ENCODE data around the gene ITPK1.

ITPK1 gene

DNA sequence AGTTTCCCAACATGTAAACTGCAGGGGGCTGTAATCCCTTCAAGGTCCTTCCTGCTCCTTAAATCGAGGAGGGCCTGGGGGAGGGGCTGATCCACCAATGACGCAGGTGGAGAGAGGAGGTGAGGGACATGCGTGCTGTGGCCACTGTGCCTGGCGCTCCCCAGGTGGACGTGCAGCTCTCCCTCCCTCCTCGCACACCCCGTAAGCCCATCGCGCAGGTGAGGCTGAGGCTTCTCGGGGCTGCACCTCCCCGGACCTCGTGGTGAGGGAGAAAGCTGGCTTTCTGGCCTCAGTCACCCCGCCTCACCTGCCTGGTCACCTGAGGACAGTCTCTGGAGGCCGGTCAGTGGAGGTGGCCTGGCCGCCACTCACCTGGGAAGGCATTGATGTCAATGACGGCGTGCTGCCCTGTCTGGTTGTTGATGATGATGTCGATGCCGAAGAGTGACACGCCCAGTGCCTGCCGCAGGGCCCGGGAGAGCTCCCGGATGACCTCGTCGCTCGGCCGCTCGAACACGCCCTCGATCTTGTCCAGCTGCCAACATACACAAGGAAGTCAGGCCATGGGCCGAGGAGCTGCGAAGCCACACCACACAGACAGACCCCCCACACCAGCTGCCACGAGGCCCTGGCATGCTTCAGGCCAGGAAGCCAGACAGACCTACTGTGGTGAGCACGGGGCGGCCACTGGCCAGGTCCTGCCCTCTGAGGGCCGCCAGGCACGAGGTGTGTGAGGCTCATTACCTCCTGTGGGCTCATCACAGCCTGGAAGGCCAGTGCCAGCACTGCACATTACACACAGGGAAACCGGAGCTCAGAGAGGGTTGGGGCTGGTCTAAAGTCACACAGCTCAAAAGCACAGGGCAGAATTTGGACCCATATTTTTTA lies 169.5 kb downstream of the ITPK1 start:
- no peak for DNase-seq

DNA sequence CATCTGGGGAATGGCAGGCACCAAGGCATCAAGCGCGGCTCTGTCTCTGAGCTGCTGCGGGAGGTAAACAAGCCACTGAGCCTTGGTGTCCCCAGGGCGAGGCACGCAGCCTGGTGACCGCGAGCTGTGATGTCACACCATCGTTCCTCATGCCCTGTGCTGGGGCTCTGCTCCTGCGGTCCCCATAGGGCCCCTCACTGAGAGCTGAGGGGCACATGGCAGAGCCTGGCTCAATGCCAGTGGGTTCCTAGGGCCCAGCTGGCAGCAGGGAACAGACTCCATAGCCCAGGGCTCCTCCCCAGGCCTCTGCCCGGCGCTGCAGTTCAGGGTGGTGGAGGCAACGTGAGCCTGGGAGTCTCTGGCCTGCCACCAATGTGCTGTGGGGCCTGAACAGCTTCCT lies 170.2 kb downstream of the ITPK1 start:
- no peak for DNase-seq

DNA sequence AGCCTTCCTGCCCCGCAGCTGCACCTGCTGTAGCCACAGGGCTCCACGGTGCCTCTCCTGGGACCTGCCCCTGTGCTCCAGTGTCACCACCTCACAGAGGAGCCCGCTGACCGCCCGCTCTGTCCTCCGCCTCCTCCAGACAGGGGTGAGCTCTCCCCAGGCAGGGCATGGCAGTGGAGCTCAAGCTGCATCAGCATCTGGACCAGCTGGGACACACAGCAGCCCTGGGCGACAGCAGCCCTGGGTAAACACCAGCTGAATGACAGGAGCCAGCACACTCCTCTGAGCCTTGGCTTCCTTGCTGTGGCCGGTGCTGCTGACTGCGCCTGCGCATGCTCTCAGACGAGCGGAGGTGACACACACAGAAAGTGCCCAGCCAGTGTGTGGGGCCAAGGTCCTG lies 170.7 kb downstream of the ITPK1 start:
- no peak for DNase-seq

DNA sequence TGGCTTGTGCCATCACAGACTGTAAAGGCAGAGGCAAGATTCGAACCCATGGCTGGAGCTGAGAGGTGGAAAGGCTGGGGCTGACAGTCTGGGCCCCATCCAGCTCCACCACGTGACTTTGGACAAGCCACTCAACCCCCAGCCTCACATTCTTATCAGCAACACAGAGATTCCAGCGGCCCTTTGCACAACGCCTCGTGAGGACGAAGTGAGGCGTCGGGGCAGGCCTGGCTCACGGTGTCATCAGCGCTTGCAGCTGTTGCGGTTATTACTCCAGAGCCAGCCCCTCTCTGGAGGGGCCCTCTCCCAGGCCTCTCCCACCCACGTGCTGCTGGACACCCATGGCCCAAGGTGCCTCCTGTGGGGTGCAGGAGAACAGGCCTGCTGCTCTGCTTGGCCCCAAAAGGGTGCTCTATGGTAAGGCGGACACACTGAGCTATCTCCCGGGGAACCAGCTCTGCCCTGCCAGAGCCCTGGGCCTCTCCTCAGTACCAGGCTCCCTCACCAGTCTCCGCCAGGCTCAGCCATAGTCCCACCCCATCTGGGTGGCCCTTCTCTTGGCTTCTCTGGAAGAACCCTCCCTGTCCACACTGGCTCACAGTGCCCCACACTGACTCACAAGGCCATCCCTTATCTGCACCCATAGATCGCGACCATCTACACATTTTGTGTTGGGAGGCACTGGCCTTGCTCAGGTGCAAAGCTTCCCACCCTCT lies 171.7 kb downstream of the ITPK1 start:
- DNase-seq, result no peak

DNA sequence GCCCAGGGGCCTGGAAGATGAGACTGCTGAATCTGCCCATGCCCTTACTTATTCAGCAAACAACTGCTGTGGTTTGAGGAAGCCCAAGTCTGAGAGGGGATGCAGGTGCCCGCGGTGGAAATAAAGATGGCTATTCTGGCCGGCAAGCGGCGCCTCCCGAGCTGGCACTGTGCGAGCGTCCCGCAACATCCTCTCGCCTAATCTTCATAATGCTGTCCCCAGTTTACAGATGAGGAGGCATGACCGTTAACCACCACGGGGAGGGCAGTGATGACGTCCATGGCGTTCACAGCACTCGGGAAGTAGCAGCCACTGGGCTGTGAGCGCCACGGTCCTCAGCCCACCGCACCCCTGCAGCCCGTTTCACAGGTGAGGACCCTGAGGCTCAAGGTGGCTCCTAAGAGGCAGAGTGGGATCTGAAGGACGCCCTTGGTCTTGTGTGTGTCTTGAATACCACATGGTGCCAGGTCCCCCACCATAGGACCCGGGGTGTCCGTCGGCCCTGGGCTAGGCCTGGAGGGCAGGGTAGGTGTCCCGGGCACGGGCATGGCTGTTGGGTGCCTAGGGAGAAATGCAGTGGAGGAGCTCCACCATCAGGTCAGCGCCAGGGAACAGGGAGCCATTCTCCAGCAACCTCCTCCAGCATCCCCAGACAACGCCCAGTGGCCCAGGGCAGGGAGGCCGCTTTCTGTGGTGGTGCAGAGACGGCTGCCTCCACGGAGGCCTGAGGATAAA lies 172.6 kb downstream of the ITPK1 start:
- DNase-seq, result no peak

DNA sequence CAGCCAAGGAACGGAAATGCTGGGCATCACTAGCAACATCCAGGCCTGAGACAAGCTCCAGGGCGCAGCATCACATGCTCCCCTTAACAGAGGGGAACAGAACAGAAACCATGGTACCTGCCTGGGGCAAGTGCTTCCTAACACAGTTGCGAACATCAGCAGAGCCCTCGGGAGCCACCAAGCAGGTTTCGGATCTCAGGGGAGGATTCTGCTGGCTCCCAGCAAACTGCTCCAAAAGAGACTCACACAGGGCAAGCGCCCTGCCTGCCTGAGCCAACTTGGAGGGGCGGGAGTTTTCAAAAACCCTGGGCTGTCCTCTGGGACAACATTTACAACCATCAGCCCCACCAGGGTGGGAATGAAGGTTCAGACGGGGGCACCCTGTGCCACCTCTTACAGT lies 173.1 kb downstream of the ITPK1 start:
- DNase-seq, result no peak

DNA sequence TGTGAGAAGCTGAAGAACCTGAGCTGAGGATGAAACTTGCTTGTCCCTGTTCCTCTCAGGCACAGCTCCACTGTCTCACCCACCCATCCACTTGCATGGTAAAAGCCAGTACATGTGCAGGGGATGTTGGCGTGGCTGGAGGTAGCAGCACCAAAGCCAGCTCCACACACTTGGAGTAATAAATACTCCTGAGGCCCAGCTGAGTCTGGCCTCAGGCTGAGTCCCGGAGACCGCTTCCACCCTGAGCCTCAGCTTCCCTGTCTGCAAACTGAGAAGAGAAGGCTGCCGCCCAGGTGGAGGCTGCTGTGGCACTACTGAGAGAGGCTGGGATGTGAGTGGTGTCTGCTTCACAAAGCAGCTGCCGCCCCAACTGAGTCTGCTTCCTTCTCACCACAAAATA lies 173.6 kb downstream of the ITPK1 start:
- DNase-seq, result no peak

DNA sequence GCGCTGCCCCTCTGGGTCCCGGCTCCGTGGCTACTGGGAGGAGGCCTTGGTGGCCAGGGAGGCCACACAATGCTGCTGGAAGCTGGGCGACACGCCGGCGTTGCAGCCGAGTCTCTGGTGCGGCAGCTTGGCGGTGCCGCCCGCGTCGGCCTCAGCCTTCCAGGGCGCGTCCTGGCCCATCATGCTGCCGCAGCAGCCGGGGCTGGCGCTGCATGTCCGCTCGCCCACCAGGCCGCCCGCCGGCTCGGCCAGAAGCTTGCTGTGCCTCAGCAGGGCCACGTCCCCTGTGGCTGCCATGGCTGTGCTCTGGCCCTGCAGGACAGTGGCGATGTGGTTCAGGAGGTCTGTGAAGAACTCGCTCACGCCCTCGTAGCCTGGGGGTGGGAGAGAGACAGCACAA lies 174.2 kb downstream of the ITPK1 start:
- no peak for DNase-seq

DNA sequence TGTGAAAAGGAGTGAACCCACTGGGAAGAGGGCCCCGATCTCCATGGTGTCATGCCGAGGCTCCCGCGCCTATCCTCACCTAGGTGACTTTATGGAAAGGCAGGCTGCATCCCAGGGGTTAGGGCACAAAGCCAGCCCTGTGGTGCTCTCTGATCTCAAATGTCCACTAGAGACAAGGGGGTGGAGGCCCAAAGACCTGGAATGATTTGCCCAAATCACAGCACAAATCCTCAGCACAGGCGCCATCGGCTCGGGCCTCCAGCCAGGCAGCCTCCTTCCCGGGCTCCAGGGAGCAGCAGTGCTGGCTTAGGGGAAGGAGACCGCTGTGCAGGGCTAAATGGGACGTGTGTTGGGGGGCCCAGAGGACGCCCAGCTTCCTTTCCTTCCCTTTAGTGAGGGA lies 175.2 kb downstream of the ITPK1 start:
- DNase-seq, result no peak

DNA sequence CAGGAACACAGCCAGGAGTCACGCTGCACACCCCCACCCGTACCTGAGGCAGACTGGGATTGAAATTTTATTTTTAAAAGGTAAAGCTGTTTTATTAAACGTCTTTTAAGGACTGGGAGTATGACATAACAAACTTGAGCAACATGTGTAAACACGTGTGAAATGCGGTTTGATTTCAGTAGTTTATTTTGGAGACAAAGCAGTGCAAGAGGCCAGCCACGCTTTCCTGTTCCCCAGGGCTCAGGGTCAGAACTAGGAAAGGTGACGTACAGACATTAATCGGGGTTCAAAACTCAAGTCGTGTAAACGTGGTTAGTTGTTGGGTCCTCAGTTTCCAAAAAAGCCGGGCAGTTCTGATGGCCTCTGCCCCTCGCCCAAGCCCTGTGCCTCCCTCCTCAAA lies 176.0 kb downstream of the ITPK1 start:
- DNase-seq, result no peak

DNA sequence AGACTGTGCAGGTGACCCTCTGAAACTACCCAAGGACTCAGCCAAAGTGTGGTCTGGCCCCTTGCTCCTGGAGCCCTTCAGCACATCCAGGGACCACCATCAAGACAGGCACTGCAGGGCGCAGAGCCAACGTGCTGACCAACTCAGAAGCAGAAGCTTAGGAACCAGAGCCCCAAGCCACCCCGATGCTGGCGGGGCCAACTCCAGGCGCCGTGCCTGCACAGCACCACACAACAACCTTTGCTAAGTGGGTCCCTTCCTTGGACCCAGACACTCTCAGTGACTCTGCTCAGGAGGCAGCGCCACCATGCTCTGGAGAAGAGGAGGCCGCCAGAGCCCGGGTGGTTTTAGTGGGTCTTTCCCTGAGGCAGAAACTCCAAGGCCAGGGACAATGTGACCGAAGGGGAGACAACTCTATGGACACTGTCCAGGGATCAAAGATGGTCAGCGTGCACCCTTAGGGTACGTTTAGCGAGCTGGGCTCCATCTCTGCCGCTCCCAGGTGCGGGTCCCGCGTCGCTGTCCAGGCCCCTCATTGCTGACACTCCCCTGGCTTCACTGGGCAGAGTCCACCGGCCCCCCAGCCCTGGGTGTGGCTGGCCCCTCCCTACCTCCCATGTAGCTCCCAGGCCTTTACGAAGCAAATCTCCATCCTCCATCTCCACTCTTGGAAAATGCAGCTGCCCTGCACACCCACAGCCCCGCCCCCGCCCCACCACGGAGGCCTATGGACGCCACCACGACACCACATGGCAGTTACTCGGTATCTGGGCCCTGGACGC lies 176.6 kb downstream of the ITPK1 start:
- DNase-seq, result no peak

DNA sequence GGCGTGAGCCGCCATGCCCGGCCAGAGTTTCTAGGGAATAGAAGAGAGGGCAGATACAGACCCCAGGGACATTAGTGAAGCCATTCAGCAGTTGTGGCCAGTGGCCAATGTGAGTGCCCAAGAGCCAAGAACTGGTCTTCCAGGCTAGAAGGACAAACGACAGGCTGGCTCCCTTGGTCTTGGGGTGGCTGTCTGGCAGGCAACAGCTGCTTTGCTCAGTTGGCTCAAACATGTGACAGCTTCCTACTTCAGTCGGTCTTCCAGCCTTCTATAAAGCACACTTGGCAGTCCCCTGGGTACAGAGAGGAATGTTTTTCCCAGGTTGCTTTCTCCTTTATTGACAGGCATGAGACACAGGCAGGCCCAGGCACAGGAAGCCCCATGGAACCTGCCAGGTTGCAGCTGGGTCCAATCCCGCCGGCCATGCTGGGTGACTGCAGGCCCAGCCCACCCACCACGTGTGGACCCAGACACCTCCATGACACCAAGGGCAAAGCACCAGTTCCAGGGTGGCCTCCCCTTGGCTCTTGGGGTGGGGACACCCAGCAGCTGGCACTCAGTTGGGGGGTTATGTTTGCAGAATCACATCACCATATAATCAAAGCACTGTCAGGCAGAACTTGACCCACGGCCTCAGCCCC lies 177.4 kb downstream of the ITPK1 start:
- no peak for DNase-seq

DNA sequence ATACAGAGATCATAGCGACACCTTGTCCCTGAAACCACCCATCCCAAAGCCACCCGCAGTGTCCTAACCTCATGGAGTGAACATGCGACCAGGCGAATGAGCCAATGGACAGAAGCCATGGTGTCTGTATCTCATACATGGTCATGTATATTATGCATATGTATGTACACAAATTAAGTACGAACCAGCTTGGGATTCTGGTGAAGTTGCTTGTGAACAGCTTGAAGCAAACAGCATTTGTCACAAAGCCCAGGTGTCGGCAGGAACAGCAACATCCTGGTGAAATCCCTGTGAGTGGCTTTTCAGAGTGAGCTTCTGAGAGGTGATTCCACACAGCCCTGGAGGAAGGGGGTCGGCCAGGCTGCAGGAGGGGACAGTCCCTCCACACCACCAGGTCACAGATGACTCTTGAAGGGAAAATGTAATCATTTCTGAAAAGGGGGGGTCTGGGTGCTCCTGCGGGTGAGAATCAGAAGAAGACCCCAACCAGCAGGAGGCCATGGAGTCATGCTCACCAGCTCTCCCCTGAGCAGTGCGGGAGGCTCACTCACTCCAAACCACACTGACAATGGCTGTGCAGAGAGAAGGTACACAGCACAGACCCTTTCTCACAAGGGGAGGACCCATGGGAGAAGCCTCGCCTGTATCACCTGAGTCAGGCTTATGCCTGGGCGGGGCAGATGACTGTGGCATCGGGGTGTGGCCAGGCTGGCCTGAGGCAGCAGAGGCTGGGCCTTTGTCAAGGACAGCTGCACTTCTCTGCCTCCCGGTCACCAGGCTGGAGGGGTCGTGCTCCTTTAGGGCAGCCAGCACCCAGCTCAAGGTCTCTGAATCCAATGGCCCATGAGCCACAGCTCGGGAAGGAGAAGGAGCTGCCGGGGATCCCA lies 178.4 kb downstream of the ITPK1 start:
- DNase-seq, result no peak

DNA sequence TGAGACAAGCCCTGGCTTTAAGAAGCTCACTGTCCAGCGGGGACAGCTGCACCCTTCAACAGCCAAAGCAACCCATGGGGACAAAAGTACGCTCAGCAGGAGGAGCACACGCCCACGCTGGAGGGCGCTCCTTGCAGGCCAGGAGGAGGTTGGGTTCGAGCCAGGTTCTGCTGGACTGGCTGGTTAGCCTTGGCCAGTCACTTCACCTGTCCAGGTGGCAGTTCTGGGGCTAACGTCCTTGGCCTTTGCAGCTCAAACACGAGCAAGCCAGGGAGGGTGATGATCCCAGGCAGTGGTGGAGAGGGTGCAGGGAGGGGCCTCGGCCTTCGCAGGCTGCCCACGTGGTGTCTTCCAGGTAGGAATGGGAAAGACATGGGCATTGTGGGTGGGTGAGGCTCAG lies 179.6 kb downstream of the ITPK1 start:
- DNase-seq, result no peak

DNA sequence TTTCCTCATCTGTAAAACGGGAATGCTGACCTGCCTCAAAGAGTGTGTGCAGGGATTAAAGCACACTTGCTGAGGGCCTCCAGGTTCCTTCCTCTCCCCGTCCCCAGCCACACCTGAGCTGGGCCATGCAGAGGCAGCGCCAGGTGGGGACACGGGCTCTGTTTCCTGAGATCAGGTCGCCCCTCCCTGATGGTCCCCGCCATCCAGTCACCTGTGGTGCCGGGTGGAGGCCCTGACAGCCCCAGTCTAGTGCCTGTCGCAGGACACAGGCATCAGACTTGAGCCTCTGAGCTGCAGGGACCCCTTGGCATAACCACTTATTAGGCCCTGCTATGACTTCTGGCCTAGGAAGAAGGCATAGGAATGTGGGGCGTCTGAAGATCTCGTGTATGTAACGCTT lies 180.3 kb downstream of the ITPK1 start:
- DNase-seq, result no peak

DNA sequence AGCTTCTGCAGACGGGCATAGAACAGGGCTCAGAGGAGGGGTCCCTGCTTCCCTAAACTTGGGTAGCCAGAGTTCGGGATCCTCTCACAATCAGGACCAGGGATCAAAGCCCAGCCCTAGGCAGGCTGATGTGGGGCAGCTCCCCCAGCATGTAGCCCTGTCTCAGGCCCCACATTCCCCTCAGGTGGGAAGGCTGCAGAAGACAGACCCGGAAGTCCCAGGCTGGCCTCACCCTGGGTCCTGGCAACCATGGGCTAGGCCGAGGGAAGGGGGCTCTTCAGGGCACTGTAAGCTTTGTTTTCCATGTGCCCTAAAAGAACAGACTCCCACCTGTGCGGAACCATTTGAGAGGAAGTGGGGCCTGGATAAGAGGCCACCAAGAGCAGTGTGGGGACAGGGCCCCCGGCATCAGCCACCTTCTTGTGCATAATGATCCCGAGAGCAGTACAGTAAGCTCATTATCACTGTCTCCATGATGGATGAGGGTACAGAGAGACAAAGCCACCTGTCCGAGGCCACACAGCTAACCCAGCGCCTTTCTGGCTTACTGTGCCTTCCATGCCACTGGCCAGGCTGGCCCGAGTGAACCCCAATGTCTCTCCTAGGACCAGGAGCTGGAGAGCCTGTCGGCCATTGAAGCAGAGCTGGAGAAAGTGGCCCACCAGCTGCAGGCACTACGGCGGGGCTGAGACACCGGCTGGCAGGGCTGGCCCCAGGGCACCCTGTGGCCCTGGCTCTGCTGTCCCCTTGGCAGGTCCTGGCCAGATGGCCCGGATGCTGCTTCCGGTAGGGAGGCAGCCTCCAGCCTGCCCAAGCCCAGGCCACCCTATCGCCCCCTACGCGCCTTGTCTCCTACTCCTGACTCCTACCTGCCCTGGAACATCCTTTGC lies 181.3 kb downstream of the ITPK1 start:
- DNase-seq, result no peak

DNA sequence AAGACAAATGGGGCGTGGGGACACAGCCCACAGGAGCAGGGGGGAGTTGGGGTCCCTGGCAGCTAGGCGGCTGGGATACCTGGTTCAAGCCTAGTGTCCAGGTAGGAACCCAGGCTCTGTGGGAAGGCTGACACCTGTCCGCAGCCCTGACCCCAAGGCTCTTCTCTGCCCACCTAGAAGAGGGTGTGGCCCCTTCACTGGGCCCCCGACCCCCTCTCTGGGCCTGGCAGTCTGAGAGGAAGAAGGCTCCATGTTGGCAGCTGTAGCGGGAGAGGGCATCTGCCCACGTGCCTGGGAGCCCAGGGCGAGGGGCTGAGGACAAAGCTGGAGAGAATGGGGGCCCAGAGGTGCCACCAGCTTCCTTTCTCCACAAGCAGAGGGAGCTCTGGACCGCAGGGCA lies 182.2 kb downstream of the ITPK1 start:
- no peak for DNase-seq

DNA sequence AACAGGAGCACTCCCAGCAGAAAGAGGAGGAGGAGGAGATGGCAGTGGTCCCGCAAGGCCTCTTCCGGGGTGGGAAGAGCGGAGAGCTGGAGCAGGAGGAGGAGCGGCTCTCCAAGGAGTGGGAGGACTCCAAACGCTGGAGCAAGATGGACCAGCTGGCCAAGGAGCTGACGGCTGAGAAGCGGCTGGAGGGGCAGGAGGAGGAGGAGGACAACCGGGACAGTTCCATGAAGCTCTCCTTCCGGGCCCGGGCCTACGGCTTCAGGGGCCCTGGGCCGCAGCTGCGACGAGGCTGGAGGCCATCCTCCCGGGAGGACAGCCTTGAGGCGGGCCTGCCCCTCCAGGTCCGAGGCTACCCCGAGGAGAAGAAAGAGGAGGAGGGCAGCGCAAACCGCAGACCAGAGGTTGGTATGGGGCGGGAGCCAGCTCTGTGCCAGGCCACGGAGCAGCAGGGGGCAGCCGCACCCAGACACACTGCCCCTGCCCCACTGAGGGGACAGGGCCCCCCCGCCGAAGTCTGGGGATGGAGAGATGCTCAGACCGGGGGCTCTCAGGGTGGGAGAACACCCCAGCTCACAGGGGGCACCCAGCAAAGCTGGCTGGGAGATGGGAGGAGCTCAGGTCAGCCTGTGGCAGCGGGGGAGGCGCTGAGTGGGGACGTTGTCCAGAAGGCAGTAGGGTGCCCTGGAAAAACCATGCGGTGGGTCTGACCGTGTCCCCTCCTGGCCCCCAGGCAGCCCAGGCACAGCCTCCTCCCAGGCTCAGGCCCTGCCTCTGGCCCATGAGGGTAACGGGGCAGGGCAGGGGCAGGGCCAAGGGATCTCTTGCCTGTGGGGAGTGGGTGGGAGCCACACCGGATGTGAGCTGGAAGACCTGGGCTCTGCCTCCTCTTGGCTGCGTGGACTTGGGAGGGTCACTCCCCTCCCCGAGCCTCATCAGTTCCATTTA lies 183.0 kb downstream of the ITPK1 start:
- no peak for DNase-seq
